Measurements from ENCODE around the gene PLEKHG1.

DNA sequence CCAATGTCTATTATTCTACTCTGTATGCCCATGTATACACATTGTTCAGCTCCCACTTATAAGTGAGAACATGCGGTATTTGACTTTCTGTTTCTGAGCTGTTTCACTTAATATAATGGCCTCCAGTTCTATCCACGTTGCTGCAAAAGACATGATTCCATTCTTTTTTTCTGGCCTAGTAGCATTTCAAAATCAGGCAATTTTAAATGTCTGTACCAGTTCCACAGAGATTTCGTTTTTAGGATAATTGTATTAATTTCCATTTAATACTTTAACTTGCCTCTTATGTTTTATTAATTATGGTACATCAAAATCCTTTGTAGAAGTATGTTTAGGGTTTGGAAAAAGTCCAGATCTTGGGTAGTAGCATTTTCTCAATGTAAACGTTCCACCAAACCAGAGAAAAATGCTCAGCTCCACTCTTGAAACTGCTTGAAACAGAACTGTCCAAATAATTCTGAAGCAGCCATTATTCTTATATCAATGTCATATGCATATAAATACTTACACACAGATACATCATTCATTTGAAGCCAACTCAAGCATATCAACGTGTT, 42.6 kb upstream of the PLEKHG1 start:
- TF ChIP-seq, protein P1, sequence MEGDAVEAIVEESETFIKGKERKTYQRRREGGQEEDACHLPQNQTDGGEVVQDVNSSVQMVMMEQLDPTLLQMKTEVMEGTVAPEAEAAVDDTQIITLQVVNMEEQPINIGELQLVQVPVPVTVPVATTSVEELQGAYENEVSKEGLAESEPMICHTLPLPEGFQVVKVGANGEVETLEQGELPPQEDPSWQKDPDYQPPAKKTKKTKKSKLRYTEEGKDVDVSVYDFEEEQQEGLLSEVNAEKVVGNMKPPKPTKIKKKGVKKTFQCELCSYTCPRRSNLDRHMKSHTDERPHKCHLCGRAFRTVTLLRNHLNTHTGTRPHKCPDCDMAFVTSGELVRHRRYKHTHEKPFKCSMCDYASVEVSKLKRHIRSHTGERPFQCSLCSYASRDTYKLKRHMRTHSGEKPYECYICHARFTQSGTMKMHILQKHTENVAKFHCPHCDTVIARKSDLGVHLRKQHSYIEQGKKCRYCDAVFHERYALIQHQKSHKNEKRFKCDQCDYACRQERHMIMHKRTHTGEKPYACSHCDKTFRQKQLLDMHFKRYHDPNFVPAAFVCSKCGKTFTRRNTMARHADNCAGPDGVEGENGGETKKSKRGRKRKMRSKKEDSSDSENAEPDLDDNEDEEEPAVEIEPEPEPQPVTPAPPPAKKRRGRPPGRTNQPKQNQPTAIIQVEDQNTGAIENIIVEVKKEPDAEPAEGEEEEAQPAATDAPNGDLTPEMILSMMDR (IDR thresholded peaks at IDR 0.05): no peak
- TF ChIP-seq POLR2A (IDR thresholded peaks at IDR 0.05): no peak

Measured in right lobe of liver (tissue), 4 donors.